ENCODE data around the gene DSC3. TPM values are rescaled to one million over a fixed set of nuclear protein-coding genes. Genes with fewer than 3 reads are reported as not detected.
A peak's percentile ranks its signal among the peaks of the same experiment; 100 is the strongest.
"Not testable (repeated sequence)": the region's sequence is repeated elsewhere in the genome, so short reads cannot be mapped to it uniquely, and the experiment has no call there.

DSC3 gene
- total RNA-seq, 1 experiment from 2014 or later, result 4.5 TPM

- ChIA-PET POLR2A (no interaction called here), CTCF (no interaction called here)
- H3K9me3 Mint-ChIP-seq (ENCODE audit: unreplicated experiment), result no peaks in the 10 kb centered on the region
- peaks cover 6% of the 10 kb centered on the region for H3K4me1 Mint-ChIP-seq (ENCODE audit: low read depth, unreplicated experiment)
- Histone ChIP-seq H3K4me3 (ENCODE audit: low read depth, low read length) (peak overlapping the region; percentile 44; the same call in 1 of the 2 replicates), H3K27me3 (replicated peaks; ENCODE audit: control insufficient read depth, insufficient read depth, low read length) (no peaks in the 10 kb centered on the region), H3K9me3 (no peaks in the 10 kb centered on the region), H3K4me1 (0 out of 2 replicates have a peak, but pooled peaks cover 4% of the 10 kb centered on the region), H3K36me3 (ENCODE audit: control insufficient read depth, insufficient read depth, low read length) (no peaks in the 10 kb centered on the region)
- H3K4me3 Mint-ChIP-seq (ENCODE audit: unreplicated experiment), result peak overlapping the region; percentile 80
- DNase-seq, result peak in 1 of 2 experiments; percentile 4
- H3K36me3 Mint-ChIP-seq (ENCODE audit: insufficient read depth, unreplicated experiment), result no peaks in the 10 kb centered on the region
- intact Hi-C loops (cut with micrococcal nuclease; ENCODE audit: unreplicated experiment), result no loop called here
- TF ChIP-seq, protein P1, sequence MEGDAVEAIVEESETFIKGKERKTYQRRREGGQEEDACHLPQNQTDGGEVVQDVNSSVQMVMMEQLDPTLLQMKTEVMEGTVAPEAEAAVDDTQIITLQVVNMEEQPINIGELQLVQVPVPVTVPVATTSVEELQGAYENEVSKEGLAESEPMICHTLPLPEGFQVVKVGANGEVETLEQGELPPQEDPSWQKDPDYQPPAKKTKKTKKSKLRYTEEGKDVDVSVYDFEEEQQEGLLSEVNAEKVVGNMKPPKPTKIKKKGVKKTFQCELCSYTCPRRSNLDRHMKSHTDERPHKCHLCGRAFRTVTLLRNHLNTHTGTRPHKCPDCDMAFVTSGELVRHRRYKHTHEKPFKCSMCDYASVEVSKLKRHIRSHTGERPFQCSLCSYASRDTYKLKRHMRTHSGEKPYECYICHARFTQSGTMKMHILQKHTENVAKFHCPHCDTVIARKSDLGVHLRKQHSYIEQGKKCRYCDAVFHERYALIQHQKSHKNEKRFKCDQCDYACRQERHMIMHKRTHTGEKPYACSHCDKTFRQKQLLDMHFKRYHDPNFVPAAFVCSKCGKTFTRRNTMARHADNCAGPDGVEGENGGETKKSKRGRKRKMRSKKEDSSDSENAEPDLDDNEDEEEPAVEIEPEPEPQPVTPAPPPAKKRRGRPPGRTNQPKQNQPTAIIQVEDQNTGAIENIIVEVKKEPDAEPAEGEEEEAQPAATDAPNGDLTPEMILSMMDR (IDR thresholded peaks at IDR 0.05; ENCODE audit: insufficient read depth in 1 of 2, low read depth in 1 of 2, low read length in 1 of 2, severe bottlenecking in 1 of 2, unreplicated experiment in 1 of 2), result no peak
- H3K27me3 Mint-ChIP-seq (ENCODE audit: insufficient read depth, unreplicated experiment), result peaks cover 5% of the 10 kb centered on the region
- BruUV-seq (replicated peaks), result no TSS peak
- no peak overlapping the region for H3K27ac Mint-ChIP-seq (ENCODE audit: unreplicated experiment)
These were observed 1.8 kb downstream of the DSC3 start for GRCh38 chr18:31040686-31041270.

DNA sequence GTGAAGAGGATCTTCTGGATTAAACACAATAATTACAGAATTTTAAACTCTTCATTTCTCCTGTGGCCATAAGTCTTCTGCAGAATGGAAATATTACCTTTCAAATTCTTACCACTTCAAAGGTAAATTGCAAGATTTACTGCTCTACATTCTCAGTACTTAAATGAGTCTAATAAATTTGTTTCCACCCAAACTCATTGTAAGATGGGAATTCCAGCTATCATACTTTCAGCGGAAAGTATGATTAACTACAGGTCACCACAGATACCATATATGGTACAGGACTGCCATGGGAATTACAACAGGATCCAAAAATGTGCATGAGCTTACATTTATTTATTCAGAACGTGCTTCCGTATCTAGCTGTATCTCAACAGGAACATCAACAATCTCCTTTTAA lies 3.1 kb downstream of the DSC3 start:
- CTCF ChIA-PET, result no interaction called here
- H3K27ac Mint-ChIP-seq (ENCODE audit: unreplicated experiment), result no peak overlapping the region
- no peaks in the 10 kb centered on the region for H3K36me3 Mint-ChIP-seq (ENCODE audit: insufficient read depth, unreplicated experiment)

DNA sequence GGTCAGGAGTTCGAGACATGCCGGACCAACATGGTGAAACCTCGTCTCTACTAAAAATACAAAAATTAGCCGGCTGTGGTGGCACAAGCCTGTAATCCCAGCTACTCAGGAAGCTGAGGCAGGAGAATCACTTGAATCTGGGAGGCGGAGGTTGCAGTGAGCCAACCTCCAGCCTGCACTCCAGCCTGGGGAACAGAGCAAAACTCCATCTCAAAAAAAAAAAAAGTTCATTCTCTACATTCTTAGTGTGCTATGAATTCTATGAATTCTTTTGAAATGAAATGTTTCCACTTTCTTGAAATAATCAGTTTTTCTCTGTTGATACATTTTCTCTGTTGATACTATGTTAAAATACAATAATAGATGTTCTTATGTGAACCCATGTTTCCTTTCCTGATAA lies 4.9 kb downstream of the DSC3 start:
- H3K27ac Mint-ChIP-seq (ENCODE audit: unreplicated experiment); H3K4me1 Mint-ChIP-seq (ENCODE audit: low read depth, unreplicated experiment); H3K4me3 ChIP-seq (ENCODE audit: low read depth, low read length); H3K36me3 ChIP-seq (ENCODE audit: control insufficient read depth, insufficient read depth, low read length); BruUV-seq (replicated peaks); POLR2A ChIA-PET; H3K4me1 ChIP-seq; H3K27me3 Mint-ChIP-seq (ENCODE audit: insufficient read depth, unreplicated experiment); H3K4me3 Mint-ChIP-seq (ENCODE audit: unreplicated experiment); DNase-seq; H3K9me3 ChIP-seq; CTCF ChIA-PET; H3K27me3 ChIP-seq (replicated peaks; ENCODE audit: control insufficient read depth, insufficient read depth, low read length); H3K36me3 Mint-ChIP-seq (ENCODE audit: insufficient read depth, unreplicated experiment); H3K9me3 Mint-ChIP-seq (ENCODE audit: unreplicated experiment); intact Hi-C loops (cut with micrococcal nuclease; ENCODE audit: unreplicated experiment): not testable (repeated sequence)

More for the DNA sequence above, 3.1 kb downstream of the DSC3 start:
- POLR2A ChIA-PET, result no interaction called here
- no peaks in the 10 kb centered on the region for H3K9me3 Mint-ChIP-seq (ENCODE audit: unreplicated experiment)
- intact Hi-C loops (cut with micrococcal nuclease; ENCODE audit: unreplicated experiment), result no loop called here
- Histone ChIP-seq H3K4me1 (0 out of 2 replicates have a peak, but pooled peaks cover 4% of the 10 kb centered on the region), H3K4me3 (ENCODE audit: low read depth, low read length) (no peak overlapping the region), H3K9me3 (no peaks in the 10 kb centered on the region), H3K27me3 (replicated peaks; ENCODE audit: control insufficient read depth, insufficient read depth, low read length) (no peaks in the 10 kb centered on the region), H3K36me3 (ENCODE audit: control insufficient read depth, insufficient read depth, low read length) (no peaks in the 10 kb centered on the region)
- no peaks in the 10 kb centered on the region for H3K4me1 Mint-ChIP-seq (ENCODE audit: low read depth, unreplicated experiment)
- H3K4me3 Mint-ChIP-seq (ENCODE audit: unreplicated experiment), result no peak overlapping the region
- TF ChIP-seq, protein P1 (IDR thresholded peaks at IDR 0.05; ENCODE audit: insufficient read depth in 1 of 2, low read depth in 1 of 2, low read length in 1 of 2, severe bottlenecking in 1 of 2, unreplicated experiment in 1 of 2), result no peak
- no TSS peak for BruUV-seq (replicated peaks)
- no peak for DNase-seq
- H3K27me3 Mint-ChIP-seq (ENCODE audit: insufficient read depth, unreplicated experiment), result peaks cover 5% of the 10 kb centered on the region

Measured in Caco-2 (cell line).